ENCODE results near the gene RNF208. TPM values are rescaled to one million over a fixed set of nuclear protein-coding genes. Genes with fewer than 3 reads are reported as not detected.
A peak's percentile ranks its signal among the peaks of the same experiment; 100 is the strongest.

RNF208 gene
- total RNA-seq, 1 donor from 2014 or later, result not detected

- no peak for DNase-seq (ENCODE audit: low read depth in 2 of 2)
Observed at GRCh38 chr9:137227853-137228505, 5.9 kb upstream of the RNF208 start.

GRCh38 chr9:137227054-137227852 is 5.2 kb upstream of the RNF208 start, which contains the start of gene RNF224:
Gene RNF224, plus strand, starts transcription at chr9:137227502. Its CDS starts 834 bp downstream, at chr9:137228336.
- peak; percentile 75 to 86 for DNase-seq (ENCODE audit: low read depth in 2 of 2)

- no peak for DNase-seq (ENCODE audit: low read depth in 2 of 2)
Observed at GRCh38 chr9:137226338-137227053, 4.5 kb upstream of the RNF208 start.

DNA sequence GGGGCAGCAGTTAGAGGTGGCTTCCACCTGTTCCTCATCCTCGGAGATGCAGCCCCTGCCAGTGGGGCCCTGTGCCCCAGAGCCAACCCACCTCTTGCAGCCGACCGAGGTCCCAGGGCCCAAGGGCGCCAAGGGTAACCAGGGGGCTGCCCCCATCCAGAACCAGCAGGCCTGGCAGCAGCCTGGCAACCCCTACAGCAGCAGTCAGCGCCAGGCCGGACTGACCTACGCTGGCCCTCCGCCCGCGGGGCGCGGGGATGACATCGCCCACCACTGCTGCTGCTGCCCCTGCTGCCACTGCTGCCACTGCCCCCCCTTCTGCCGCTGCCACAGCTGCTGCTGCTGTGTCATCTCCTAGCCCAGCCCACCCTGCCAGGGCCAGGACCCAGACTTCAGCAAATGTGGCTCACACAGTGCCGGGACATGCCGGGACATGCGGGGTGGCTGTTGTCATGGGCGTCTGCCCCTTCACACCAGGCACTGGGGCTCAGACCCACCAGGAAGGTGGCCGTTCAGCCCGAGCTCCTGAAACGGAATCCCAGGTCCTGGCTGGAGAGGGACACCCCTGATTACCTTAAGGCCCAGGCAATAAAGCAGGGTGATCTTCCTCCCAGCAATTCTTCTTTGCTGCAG is 3.8 kb upstream of the RNF208 start:
- DNase-seq (ENCODE audit: low read depth in 2 of 2), result no peak

DNA sequence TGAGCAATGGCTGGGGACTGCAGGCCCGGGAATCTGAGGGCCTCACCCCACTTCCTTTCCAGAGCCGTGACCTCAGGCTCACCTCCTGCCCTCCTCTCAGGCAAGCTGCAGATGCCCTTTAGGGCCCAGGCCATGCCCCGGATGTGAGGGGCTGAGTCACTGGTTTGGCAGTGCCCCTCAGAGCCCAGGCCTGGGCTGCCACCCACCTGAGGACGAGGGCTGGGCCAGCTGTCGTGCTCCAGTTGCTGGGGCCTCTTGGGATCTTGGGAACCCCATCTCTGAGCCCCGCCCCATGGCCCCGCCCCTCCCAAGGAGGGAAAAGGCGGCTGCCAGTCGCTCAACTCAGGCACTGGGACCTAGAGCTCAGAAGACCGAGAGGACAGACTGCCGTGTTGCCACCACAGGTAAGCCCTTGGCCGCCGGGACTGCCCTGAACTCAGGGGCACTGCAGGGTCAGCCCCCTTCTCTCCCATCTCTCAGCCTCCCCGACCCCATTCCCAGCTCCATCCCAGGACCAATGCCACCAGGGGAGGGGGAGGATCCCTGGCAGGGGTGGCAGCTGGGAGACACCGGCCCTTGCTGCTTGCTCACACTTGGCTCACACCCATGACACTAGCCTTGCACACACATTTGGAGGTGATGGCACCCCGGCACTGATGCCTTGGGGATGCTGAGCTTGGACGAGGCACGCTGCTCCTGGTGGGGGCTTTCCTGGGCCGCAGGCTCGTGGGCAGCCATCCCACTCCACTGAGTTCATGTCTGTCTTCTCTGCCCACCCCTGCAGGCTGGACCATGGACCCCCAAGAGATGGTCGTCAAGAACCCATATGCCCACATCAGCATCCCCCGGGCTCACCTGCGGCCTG is 3.0 kb upstream of the RNF208 start, which contains the start of gene CYSRT1:
TSS of gene CYSRT1 (plus strand) at position 345 of the 865 bp plus-strand sequence. CDS start at position 793, 448 bp downstream.
- DNase-seq (ENCODE audit: low read depth in 2 of 2), result no peak

- DNase-seq (ENCODE audit: low read depth in 2 of 2), result peak; percentile 99
Observed at GRCh38 chr9:137223078-137223970, 1.3 kb upstream of the RNF208 start.

- DNase-seq (ENCODE audit: low read depth in 2 of 2), result no peak
Observed at GRCh38 chr9:137221506-137222111, 431 bp downstream of the RNF208 start.

DNA sequence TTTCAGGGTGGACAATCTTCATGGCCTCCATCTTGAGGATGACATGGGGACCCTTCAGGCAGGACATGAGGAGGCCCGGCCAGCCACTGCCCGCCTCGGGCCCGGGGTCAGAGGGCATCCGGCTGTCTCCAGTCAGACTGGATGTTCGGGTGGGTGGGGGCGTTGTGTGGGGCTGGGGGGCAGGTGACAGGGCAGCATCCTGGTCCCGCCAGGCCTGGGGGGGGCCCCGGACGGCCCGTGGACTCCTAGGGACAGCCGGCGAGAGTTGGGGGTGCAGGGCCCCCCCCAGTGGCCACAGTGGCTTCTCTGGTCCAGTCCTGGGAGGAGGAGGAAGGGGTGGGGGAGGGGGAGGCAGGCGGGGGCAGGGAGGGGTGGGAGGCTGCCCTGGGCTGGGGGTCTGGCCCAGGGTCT is 940 bp downstream of the RNF208 start:
- DNase-seq (ENCODE audit: low read depth in 2 of 2), result no peak

- DNase-seq (ENCODE audit: low read depth in 2 of 2), result no peak
Observed at GRCh38 chr9:137220317-137221094, 1.5 kb downstream of the RNF208 start.

- no peak for DNase-seq (ENCODE audit: low read depth in 2 of 2)
Observed at GRCh38 chr9:137219757-137220316, 2.2 kb downstream of the RNF208 start.

- DNase-seq (ENCODE audit: low read depth in 2 of 2), result peak in 1 of 2 donors; percentile 46
Observed at GRCh38 chr9:137218754-137219271, 3.2 kb downstream of the RNF208 start.

GRCh38 chr9:137218212-137218753 is 3.8 kb downstream of the RNF208 start:
- DNase-seq (ENCODE audit: low read depth in 2 of 2), result no peak

- no peak for DNase-seq (ENCODE audit: low read depth in 2 of 2)
Observed at GRCh38 chr9:137217276-137218211, 4.5 kb downstream of the RNF208 start.

DNA sequence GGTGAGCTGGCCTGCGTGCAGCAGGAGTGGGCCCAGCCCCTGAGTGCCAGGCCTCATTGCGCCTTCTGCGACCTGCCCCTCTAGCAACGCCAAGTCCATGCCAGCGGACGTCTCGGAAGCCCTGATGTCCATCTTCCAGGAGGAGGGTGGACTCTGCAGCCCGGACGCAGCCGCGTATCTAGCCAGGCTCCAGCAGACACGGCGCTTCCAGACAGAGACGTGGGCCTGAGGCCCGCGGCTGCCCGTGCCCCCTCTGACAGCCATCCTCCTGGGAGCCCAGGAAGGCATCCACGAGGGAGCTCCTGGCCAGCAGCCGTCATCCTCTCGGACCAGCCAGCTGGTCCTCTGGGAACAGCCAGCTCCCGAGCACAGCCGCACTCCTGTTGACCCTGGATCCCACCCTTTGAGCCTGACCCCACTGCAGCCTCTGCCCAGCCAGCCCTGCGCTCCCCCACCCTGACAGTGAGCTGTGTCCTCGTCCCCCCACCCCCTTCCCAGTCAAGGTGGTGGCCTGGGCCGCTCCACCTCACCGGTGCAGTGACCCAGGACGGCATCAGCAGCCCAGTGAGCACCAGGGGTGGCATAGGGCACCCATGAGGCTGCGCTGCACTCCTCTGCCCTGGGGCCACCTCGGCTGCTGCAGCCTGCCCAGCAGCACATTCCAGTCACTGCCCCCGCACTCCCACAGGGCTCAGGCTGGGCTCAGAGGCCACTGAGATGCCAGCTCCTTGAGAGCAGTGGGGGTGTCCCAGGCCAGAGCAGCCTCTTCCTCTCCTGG is 5.7 kb downstream of the RNF208 start:
- no peak for DNase-seq (ENCODE audit: low read depth in 2 of 2)

- no peak for DNase-seq (ENCODE audit: low read depth in 2 of 2)
Observed at GRCh38 chr9:137215196-137215986, 6.6 kb downstream of the RNF208 start.
